Measurements from ENCODE around the gene ADGRG3. TPM values are rescaled to one million over a fixed set of nuclear protein-coding genes. Genes with fewer than 3 reads are reported as not detected.

Gene ADGRG3
- total RNA-seq, 1 experiment from 2014 or later = 0.46 TPM

- Histone ChIP-seq H3K14ac (ENCODE audit: insufficient read depth, low read length) (no peak overlapping the region), H2BK15ac (ENCODE audit: low read depth, low read length) (no peak overlapping the region), H3K23me2 (ENCODE audit: insufficient read length, low read depth, low read length, poor library complexity, severe bottlenecking) (no peaks in the 10 kb centered on the region), H2AK5ac (ENCODE audit: insufficient read length, low read length) (no peak overlapping the region), H4K91ac (ENCODE audit: insufficient read length, low read depth, low read length) (no peak overlapping the region), H2BK20ac (ENCODE audit: low read depth, low read length, poor library complexity, severe bottlenecking) (no peak overlapping the region), H3K4me1 (ENCODE audit: insufficient read depth, low read length) (no peaks in the 10 kb centered on the region), H3T11ph (ENCODE audit: low read length) (no peak overlapping the region), H3K79me1 (ENCODE audit: insufficient read depth, low read depth, low read length, poor library complexity, severe bottlenecking) (no peaks in the 10 kb centered on the region), H2BK120ac (ENCODE audit: low read depth, low read length, poor library complexity, severe bottlenecking) (no peak overlapping the region), H3K4ac (ENCODE audit: low read depth, low read length) (no peak overlapping the region), H3K27me3 (ENCODE audit: insufficient read depth, low read length) (no peaks in the 10 kb centered on the region), H3K56ac (ENCODE audit: insufficient read length, low read depth, low read length) (no peak overlapping the region), H4K5ac (ENCODE audit: insufficient read length, low read depth, low read length) (no peak overlapping the region), H2AFZ (ENCODE audit: low read length) (no peak overlapping the region), H3K23ac (ENCODE audit: insufficient read length, low read depth, low read length) (no peak overlapping the region), H4K8ac (replicated peaks; ENCODE audit: insufficient read length, low read depth, low read length) (no peak overlapping the region), H4K20me1 (ENCODE audit: control insufficient read depth, insufficient read depth, insufficient read length) (no peaks in the 10 kb centered on the region), H2BK5ac (ENCODE audit: insufficient read length, low read length) (no peak overlapping the region), H3K9me3 (ENCODE audit: control insufficient read depth, low read depth, low read length) (no peaks in the 10 kb centered on the region), H3K79me2 (ENCODE audit: insufficient read depth, low read length) (no peaks in the 10 kb centered on the region), H3K9ac (ENCODE audit: extremely low read depth, insufficient read length, low read length) (no peak overlapping the region), H2BK12ac (ENCODE audit: insufficient read length, low read depth, low read length) (no peak overlapping the region), H3K4me2 (ENCODE audit: insufficient read depth, insufficient read length, low read length) (no peak overlapping the region), H3K27ac (ENCODE audit: insufficient read length, low read depth, low read length) (no peak overlapping the region), H3K18ac (ENCODE audit: insufficient read length, low read depth, low read length) (no peak overlapping the region)
- no peak for TF ChIP-seq CTCF (conservative IDR thresholded peaks at IDR 0.05)
- 100% methylated on average over 1 of the region's 4 CpGs for WGBS (ENCODE audit: extremely low coverage, insufficient read length, low lambda C conversion rate)
- Mint-ChIP-seq H3K9me3 (peaks cover 0 to 16% of the 10 kb centered on the region in 2 experiments; a peak in 2 of 5 replicates), H3K36me3 (ENCODE audit: insufficient read depth in 1 of 3, low read depth in 3 of 3) (no peaks in the 10 kb centered on the region; a peak in 1 of 7 replicates), H3K27ac (no peak overlapping the region; a peak in 1 of 7 replicates), H3K4me1 (peaks cover 6 to 13% of the 10 kb centered on the region in 2 experiments), H3K27me3 (ENCODE audit: low read depth) (peaks cover 25% of the 10 kb centered on the region), H3K4me3 (no peak overlapping the region)
- no peak for DNase-seq
These were observed 37.1 kb downstream of the ADGRG3 start for GRCh38 chr16:57704905-57705852.
